Measurements from ENCODE around the gene HPDL.
"Not testable (repeated sequence)": the region's sequence is repeated elsewhere in the genome, so short reads cannot be mapped to it uniquely, and the experiment has no call there.

HPDL gene

DNA sequence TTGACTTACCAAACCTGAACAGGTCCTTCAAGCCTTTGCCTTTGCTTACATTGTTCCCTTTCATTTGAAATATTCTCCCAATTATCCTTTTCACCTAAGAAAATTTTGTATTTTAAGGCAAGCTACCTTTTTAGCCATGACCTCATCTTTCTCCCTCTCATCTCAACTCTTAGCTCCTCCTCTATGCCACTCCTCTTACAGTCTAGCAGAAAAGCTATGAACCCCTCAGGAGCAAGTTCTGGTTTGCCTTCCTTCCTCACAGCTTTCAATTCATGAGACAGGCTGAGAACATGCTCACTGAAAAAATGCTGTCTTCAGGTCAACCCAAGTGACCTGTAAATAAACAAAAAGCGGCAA lies 21.9 kb downstream of the HPDL start:
- peaks cover 8 to 32% (median 18%) of the 10 kb centered on the region in 5 donors for H3K36me3 ChIP-seq (ENCODE audit: control insufficient read depth in 5 of 5, insufficient read depth in 5 of 5, low read length in 5 of 5)
- no peak overlapping the region for H3K4me3 ChIP-seq (ENCODE audit: low read depth in 1 of 5, low read length in 5 of 5)
- H3K9ac ChIP-seq (ENCODE audit: low read length in 5 of 5), result no peak overlapping the region
- no peaks in the 10 kb centered on the region for H3K27me3 ChIP-seq (ENCODE audit: control insufficient read depth in 5 of 5, insufficient read depth in 4 of 5, low read length in 5 of 5)
- peaks cover 0 to 14% (median 10%) of the 10 kb centered on the region in 5 donors for H3K4me1 ChIP-seq (ENCODE audit: control insufficient read depth in 5 of 5, insufficient read depth in 5 of 5, low read length in 5 of 5)
- no peak overlapping the region for H3K27ac ChIP-seq (ENCODE audit: low read depth, low read length)
- H3K9me3 ChIP-seq (ENCODE audit: control insufficient read depth in 5 of 5, low read length in 5 of 5), result no peaks in the 10 kb centered on the region

GRCh38 chr1:45348966-45349677 lies 22.4 kb downstream of the HPDL start:
- no peak overlapping the region for H3K27ac ChIP-seq (ENCODE audit: low read depth, low read length)
- peaks cover 0 to 14% (median 10%) of the 10 kb centered on the region in 5 donors for H3K4me1 ChIP-seq (ENCODE audit: control insufficient read depth in 5 of 5, insufficient read depth in 5 of 5, low read length in 5 of 5)
- H3K4me3 ChIP-seq (ENCODE audit: low read depth in 1 of 5, low read length in 5 of 5), result no peak overlapping the region
- peaks cover 4 to 26% (median 13%) of the 10 kb centered on the region in 5 donors for H3K36me3 ChIP-seq (ENCODE audit: control insufficient read depth in 5 of 5, insufficient read depth in 5 of 5, low read length in 5 of 5)
- peak overlapping the region in 1 of 5 donors; percentile 37 for H3K9ac ChIP-seq (ENCODE audit: low read length in 5 of 5)
- H3K9me3 ChIP-seq (ENCODE audit: control insufficient read depth in 5 of 5, low read length in 5 of 5), result no peaks in the 10 kb centered on the region
- H3K27me3 ChIP-seq (ENCODE audit: control insufficient read depth in 5 of 5, insufficient read depth in 4 of 5, low read length in 5 of 5), result no peaks in the 10 kb centered on the region

DNA sequence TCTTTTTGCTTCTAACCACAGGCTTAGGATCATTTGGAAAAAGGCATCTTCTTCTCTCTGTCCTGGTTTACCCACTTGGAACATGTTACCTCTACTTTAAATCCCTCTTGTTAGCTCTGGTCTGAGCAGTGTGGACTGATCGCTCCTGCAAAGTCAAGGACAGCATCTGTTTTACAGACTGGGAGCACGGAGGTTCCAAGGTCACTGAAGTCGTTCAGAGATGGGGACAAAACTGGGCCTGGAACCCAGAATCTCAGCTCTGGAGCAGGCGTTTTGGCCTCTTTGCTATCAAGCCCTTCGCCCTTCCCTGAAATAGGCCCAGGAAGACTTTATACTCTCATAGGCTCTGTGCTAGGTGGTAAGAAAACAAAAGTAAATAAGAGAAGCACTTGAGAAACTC lies 24.8 kb downstream of the HPDL start:
- Histone ChIP-seq H3K27me3 (ENCODE audit: control insufficient read depth in 5 of 5, insufficient read depth in 4 of 5, low read length in 5 of 5) (no peaks in the 10 kb centered on the region), H3K4me3 (ENCODE audit: low read depth in 1 of 5, low read length in 5 of 5) (no peak overlapping the region), H3K27ac (ENCODE audit: low read depth, low read length) (no peak overlapping the region), H3K9me3 (ENCODE audit: control insufficient read depth in 5 of 5, low read length in 5 of 5) (no peaks in the 10 kb centered on the region), H3K9ac (ENCODE audit: low read length in 5 of 5) (no peak overlapping the region), H3K4me1 (ENCODE audit: control insufficient read depth in 5 of 5, insufficient read depth in 5 of 5, low read length in 5 of 5) (peaks cover 0 to 14% (median 10%) of the 10 kb centered on the region in 5 donors), H3K36me3 (ENCODE audit: control insufficient read depth in 5 of 5, insufficient read depth in 5 of 5, low read length in 5 of 5) (peaks cover 0 to 4% (median 2%) of the 10 kb centered on the region in 5 donors)

DNA sequence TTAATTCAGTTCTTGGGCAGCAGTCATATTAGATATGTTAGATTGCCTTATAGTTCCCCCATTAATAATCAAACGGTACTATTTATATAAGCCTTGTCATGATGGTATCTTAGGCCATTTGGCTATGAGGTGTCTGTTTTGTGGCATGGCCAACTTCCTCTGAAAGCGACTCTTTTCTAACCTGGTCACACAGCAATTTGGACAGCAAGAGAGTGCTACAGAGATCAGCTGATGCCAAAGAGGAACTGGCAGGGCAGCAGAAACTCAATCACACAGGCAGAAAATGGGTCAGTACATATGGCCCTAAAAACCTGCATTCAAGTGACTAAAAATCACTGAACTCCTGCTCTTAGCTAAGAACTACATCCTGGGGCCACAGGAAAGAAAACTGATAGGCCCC lies 27.0 kb downstream of the HPDL start:
- H3K9me3 ChIP-seq (ENCODE audit: control insufficient read depth in 5 of 5, low read length in 5 of 5), result no peaks in the 10 kb centered on the region
- no peak overlapping the region for H3K27ac ChIP-seq (ENCODE audit: low read depth, low read length)
- H3K4me3 ChIP-seq (ENCODE audit: low read depth in 1 of 5, low read length in 5 of 5), result no peak overlapping the region
- no peaks in the 10 kb centered on the region for H3K27me3 ChIP-seq (ENCODE audit: control insufficient read depth in 5 of 5, insufficient read depth in 4 of 5, low read length in 5 of 5)
- H3K4me1 ChIP-seq (ENCODE audit: control insufficient read depth in 5 of 5, insufficient read depth in 5 of 5, low read length in 5 of 5), result peaks cover 0 to 8% (median 5%) of the 10 kb centered on the region in 5 donors
- H3K36me3 ChIP-seq (ENCODE audit: control insufficient read depth in 5 of 5, insufficient read depth in 5 of 5, low read length in 5 of 5), result peaks cover 0 to 4% (median 0%) of the 10 kb centered on the region in 5 donors
- H3K9ac ChIP-seq (ENCODE audit: low read length in 5 of 5), result no peak overlapping the region

DNA sequence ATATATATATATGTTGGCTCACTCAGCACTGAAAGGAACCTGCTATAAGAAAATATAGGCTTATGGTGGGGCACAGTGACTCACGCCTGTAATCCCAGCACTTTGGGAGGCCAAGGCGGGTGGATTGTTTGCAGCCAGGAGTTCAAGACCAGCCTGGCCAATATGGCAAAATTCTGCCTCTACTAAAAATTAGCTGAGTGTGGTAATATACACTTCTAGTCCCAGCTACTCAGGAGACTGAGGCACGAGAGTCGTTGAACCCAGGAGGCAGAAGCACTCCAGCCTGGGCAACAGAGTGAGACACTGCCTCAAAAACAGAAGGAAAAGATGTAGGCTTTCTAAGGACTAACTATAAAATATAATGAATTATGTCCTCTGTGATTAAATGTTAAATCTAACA lies 28.1 kb downstream of the HPDL start:
- no peaks in the 10 kb centered on the region for H3K9me3 ChIP-seq (ENCODE audit: control insufficient read depth in 5 of 5, low read length in 5 of 5)
- no peaks in the 10 kb centered on the region for H3K27me3 ChIP-seq (ENCODE audit: control insufficient read depth in 5 of 5, insufficient read depth in 4 of 5, low read length in 5 of 5)
- H3K9ac ChIP-seq (ENCODE audit: low read length in 5 of 5), result no peak overlapping the region
- no peak overlapping the region for H3K4me3 ChIP-seq (ENCODE audit: low read depth in 1 of 5, low read length in 5 of 5)
- H3K36me3 ChIP-seq (ENCODE audit: control insufficient read depth in 5 of 5, insufficient read depth in 5 of 5, low read length in 5 of 5), result peaks cover 0 to 4% (median 0%) of the 10 kb centered on the region in 5 donors
- peaks cover 0 to 3% (median under 1%) of the 10 kb centered on the region in 5 donors for H3K4me1 ChIP-seq (ENCODE audit: control insufficient read depth in 5 of 5, insufficient read depth in 5 of 5, low read length in 5 of 5)
- no peak overlapping the region for H3K27ac ChIP-seq (ENCODE audit: low read depth, low read length)

- Histone ChIP-seq H3K27ac (ENCODE audit: low read depth, low read length) (no peak overlapping the region), H3K9me3 (ENCODE audit: control insufficient read depth in 5 of 5, low read length in 5 of 5) (no peaks in the 10 kb centered on the region), H3K4me3 (ENCODE audit: low read depth in 1 of 5, low read length in 5 of 5) (no peak overlapping the region), H3K36me3 (ENCODE audit: control insufficient read depth in 5 of 5, insufficient read depth in 5 of 5, low read length in 5 of 5) (peaks cover 0 to 4% (median 0%) of the 10 kb centered on the region in 5 donors), H3K27me3 (ENCODE audit: control insufficient read depth in 5 of 5, insufficient read depth in 4 of 5, low read length in 5 of 5) (no peaks in the 10 kb centered on the region), H3K9ac (ENCODE audit: low read length in 5 of 5) (no peak overlapping the region), H3K4me1 (ENCODE audit: control insufficient read depth in 5 of 5, insufficient read depth in 5 of 5, low read length in 5 of 5) (peaks cover 0 to 12% (median 8%) of the 10 kb centered on the region in 5 donors)
These were observed 29.0 kb downstream of the HPDL start for GRCh38 chr1:45355683-45356082.

DNA sequence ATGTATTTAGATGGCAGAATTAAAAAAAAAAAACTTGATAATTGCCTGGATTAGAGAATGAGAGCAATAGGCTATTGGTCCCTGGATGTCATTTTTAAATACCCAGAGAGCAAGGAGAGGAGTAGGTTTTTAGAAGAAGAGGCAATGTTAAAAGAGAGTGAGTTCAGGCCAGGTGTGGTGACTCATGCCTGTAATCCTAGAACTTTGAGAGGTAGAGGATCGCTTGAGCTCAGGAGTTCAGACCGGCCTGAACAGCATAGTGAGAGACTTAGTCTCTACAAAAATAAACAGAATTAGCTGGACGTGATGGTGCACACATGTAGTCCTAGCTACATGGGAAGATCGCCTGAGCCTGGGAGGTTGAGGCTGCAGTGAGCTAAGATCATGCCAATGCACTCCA lies 29.5 kb downstream of the HPDL start:
- H3K4me3 ChIP-seq (ENCODE audit: low read depth in 1 of 5, low read length in 5 of 5), result no peak overlapping the region
- H3K27ac ChIP-seq (ENCODE audit: low read depth, low read length), result no peak overlapping the region

DNA sequence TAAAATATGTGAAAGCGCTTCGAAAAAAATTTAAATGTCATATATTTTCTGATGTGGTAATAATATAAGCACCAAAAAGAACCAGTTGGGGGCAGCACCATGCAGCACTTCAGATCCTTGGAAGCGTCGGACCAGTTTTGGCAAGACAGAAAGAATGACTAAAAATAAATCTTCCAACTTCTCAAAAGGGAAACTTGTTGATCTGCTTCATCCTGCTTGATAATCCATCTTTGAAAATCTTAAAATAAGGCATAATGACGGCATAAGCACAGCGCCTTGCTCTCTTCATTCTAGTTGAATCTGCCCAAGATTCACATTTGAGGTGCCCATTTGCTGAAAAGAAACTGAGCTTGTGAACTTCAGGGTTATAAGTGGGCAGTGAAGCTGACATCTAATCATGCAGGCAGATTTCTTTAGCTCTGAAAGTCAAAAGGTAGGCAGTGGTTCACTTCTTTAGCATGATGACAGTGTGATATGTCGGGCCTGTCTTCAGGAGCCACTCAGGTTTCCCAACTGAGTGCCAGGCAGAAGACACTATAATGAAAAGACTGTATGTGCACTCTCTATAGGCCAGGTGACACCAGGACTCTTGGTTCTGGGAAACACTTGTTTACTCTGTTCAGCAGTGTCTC lies 33.3 kb downstream of the HPDL start:
- H3K4me3 ChIP-seq (ENCODE audit: low read depth in 1 of 5, low read length in 5 of 5), result peak overlapping the region in 4 of 5 donors; percentile 2 to 47 (median 18)
- H3K9ac ChIP-seq (ENCODE audit: low read length in 5 of 5), result peak overlapping the region in 2 of 5 donors; percentile 20 to 54
- peak overlapping the region; percentile 8 for H3K27ac ChIP-seq (ENCODE audit: low read depth, low read length)

More for the DNA sequence above, 29.5 kb downstream of the HPDL start:
- Histone ChIP-seq H3K36me3 (ENCODE audit: control insufficient read depth in 5 of 5, insufficient read depth in 5 of 5, low read length in 5 of 5) (peaks cover 0 to 4% (median 0%) of the 10 kb centered on the region in 5 donors), H3K9ac (ENCODE audit: low read length in 5 of 5) (no peak overlapping the region), H3K27me3 (ENCODE audit: control insufficient read depth in 5 of 5, insufficient read depth in 4 of 5, low read length in 5 of 5) (no peaks in the 10 kb centered on the region), H3K9me3 (ENCODE audit: control insufficient read depth in 5 of 5, low read length in 5 of 5) (no peaks in the 10 kb centered on the region), H3K4me1 (ENCODE audit: control insufficient read depth in 5 of 5, insufficient read depth in 5 of 5, low read length in 5 of 5) (peaks cover 0 to 17% (median 13%) of the 10 kb centered on the region in 5 donors)

GRCh38 chr1:45360981-45361380 lies 34.3 kb downstream of the HPDL start:
- peak overlapping the region; percentile 51 to 62 (median 60) for H3K9ac ChIP-seq (ENCODE audit: low read length in 5 of 5)
- H3K9me3 ChIP-seq (ENCODE audit: control insufficient read depth in 5 of 5, low read length in 5 of 5); H3K27me3 ChIP-seq (ENCODE audit: control insufficient read depth in 5 of 5, insufficient read depth in 4 of 5, low read length in 5 of 5); H3K36me3 ChIP-seq (ENCODE audit: control insufficient read depth in 5 of 5, insufficient read depth in 5 of 5, low read length in 5 of 5): not testable (repeated sequence)
- H3K4me1 ChIP-seq (ENCODE audit: control insufficient read depth in 5 of 5, insufficient read depth in 5 of 5, low read length in 5 of 5), result peaks cover 0 to 18% (median 13%) of the 10 kb centered on the region in 5 donors
- peak overlapping the region; percentile 8 for H3K27ac ChIP-seq (ENCODE audit: low read depth, low read length)
- peak overlapping the region; percentile 31 to 64 (median 45) for H3K4me3 ChIP-seq (ENCODE audit: low read depth in 1 of 5, low read length in 5 of 5)

More for the DNA sequence above, 33.3 kb downstream of the HPDL start:
- Histone ChIP-seq H3K27me3 (ENCODE audit: control insufficient read depth in 5 of 5, insufficient read depth in 4 of 5, low read length in 5 of 5) (no peaks in the 10 kb centered on the region), H3K9me3 (ENCODE audit: control insufficient read depth in 5 of 5, low read length in 5 of 5) (no peaks in the 10 kb centered on the region), H3K36me3 (ENCODE audit: control insufficient read depth in 5 of 5, insufficient read depth in 5 of 5, low read length in 5 of 5) (no peaks in the 10 kb centered on the region), H3K4me1 (ENCODE audit: control insufficient read depth in 5 of 5, insufficient read depth in 5 of 5, low read length in 5 of 5) (peaks cover 0 to 18% (median 13%) of the 10 kb centered on the region in 5 donors)

GRCh38 chr1:45364294-45364693 lies 37.6 kb downstream of the HPDL start:
- Histone ChIP-seq H3K36me3 (ENCODE audit: control insufficient read depth in 5 of 5, insufficient read depth in 5 of 5, low read length in 5 of 5) (no peaks in the 10 kb centered on the region), H3K27ac (ENCODE audit: low read depth, low read length) (no peak overlapping the region), H3K9ac (ENCODE audit: low read length in 5 of 5) (no peak overlapping the region), H3K4me1 (ENCODE audit: control insufficient read depth in 5 of 5, insufficient read depth in 5 of 5, low read length in 5 of 5) (peaks cover 0 to 18% (median 13%) of the 10 kb centered on the region in 5 donors), H3K27me3 (ENCODE audit: control insufficient read depth in 5 of 5, insufficient read depth in 4 of 5, low read length in 5 of 5) (no peaks in the 10 kb centered on the region), H3K9me3 (ENCODE audit: control insufficient read depth in 5 of 5, low read length in 5 of 5) (no peaks in the 10 kb centered on the region), H3K4me3 (ENCODE audit: low read depth in 1 of 5, low read length in 5 of 5) (no peak overlapping the region)
